Hepatic stellate cell (primary cell): ENCODE data around the gene HES3.
"Not testable (repeated sequence)": the region's sequence is repeated elsewhere in the genome, so short reads cannot be mapped to it uniquely, and the experiment has no call there.

ENCODE experiments used
- DNase-seq: peaks from one replicate; pipeline ENCODE4 v3.0.0; 2011; ENCODE audit warnings: low spot score

HES3 gene

GRCh38 chr1:6219641-6220040 is 24.3 kb upstream of the HES3 start:
- not testable (repeated sequence) for DNase-seq

DNA sequence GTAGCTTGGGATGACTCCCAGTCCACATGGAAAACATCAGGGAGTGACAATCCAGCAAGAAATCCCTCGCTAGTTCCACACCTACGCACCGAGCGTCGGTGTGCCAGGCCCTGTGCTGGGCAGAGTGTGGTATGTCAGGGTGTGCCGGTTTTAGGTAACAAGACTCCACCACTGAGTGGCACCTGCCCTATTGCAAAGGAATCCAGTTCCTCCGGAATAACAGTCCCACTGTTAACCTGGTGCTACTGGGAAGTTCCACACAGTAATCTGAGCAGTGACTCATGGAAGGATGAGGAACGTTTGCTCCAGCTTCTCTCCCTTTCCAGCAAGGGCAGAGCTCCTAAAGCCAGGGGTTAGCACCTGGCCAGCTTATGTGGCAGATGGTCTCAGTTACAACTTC is 23.7 kb upstream of the HES3 start:
- no peak for DNase-seq

GRCh38 chr1:6221210-6221784 is 22.7 kb upstream of the HES3 start:
- no peak for DNase-seq

DNA sequence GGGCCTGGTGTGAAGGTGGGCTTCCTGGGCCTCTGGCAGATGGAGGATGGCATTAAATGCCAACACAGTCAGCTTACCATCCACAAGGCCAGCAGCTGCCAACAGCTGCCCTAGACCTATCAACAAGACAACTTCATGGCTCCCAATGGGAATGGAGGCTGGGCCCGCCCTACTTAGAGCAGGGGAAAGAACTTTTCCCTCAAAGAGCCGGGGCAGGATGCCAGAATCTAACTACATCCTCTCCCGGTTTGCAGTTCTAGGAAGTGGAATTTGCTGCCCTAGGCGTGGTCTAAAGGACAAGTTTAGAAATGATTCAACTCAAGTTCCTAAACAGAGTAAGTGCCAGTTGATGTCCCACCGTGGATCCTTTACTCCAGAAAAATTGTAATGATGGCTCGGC is 21.3 kb upstream of the HES3 start:
- no peak for DNase-seq

DNA sequence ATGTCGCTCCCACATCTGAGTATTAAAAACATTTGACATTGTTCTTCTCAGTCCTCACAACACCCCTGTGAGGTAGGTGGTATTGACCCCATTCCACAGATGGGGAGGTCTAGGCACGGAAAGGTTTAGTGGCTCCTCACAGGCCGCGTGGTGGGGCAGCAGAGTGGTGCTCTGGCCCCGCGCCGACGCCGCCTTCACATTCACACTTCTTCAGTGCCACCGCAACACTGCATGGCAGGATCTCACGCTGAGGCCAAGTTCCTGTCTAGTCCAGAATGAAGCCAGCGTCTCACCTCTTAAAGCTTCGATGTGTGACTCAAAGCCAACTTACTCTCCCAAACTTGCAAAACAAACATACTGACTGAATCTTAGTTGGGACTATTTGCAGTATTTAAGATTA is 20.4 kb upstream of the HES3 start:
- DNase-seq: no peak

DNA sequence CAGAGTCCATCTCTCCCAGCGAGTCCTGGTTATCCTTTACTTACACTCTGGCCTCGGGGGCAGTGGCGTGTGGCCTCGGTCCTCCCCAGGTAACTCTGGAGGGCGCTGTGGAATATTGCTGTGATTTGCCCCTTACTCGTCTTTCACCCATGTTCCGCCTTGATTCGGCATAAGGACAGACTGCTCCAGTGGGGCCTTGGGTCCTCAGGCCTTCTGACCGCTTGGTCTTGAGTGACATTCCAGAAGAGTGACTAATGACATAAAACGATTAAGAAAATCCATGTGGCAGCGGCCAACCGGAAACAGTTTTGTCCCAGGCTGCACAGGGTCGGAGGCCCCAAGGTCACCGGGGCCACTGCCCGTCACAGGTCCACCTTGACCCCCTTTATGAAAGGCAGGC is 19.3 kb upstream of the HES3 start:
- no peak for DNase-seq

DNA sequence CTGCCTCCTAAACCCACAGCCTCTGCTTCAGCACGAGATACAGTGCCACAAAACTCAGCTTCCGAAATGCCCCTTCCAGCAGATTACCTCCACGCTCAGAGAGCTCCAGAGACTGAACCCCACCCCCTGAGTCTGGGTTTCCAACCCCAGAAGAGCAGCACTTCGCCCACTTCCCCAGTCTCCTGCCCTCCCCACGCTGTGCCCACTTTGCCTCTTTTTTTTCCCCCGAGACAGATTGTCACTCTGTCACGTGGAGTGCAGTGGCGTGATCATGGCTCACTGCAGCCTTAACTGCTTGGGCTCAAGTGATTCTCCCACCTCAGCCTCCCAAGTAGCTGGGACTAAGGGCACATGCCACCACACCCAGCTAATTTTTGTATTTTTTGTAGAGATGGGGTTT is 18.3 kb upstream of the HES3 start:
- no peak for DNase-seq

GRCh38 chr1:6233376-6233775 is 10.6 kb upstream of the HES3 start:
- DNase-seq: no peak

GRCh38 chr1:6234502-6235295 is 9.3 kb upstream of the HES3 start:
- DNase-seq: no peak

DNA sequence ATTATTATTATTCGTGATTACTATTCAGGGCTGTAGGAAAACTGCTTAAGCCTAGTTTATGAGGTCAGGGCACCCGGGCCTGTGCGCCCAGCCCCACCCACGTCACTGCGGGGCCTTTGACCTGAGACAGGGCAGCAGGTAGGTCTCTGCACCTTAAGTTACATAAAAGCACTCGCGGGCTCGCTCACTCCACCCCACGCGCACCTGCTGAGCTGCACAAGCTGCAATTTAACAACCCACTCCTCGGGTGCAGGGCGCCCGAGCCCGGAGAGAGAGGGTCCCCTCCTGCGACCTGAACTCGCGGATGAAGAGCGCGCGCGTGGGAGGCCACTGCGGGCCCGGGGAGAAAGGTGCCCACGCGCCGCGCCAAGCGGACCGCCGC is 8.7 kb upstream of the HES3 start:
- no peak for DNase-seq

GRCh38 chr1:6237093-6237492 is 6.9 kb upstream of the HES3 start:
- no peak for DNase-seq

- no peak for DNase-seq
Observed at GRCh38 chr1:6239213-6239752, 4.7 kb upstream of the HES3 start.

- no peak for DNase-seq
Observed at GRCh38 chr1:6239950-6240768, 3.8 kb upstream of the HES3 start.

GRCh38 chr1:6241107-6241886 is 2.7 kb upstream of the HES3 start:
- no peak for DNase-seq

GRCh38 chr1:6241887-6242740 is 1.9 kb upstream of the HES3 start:
- DNase-seq: no peak

DNA sequence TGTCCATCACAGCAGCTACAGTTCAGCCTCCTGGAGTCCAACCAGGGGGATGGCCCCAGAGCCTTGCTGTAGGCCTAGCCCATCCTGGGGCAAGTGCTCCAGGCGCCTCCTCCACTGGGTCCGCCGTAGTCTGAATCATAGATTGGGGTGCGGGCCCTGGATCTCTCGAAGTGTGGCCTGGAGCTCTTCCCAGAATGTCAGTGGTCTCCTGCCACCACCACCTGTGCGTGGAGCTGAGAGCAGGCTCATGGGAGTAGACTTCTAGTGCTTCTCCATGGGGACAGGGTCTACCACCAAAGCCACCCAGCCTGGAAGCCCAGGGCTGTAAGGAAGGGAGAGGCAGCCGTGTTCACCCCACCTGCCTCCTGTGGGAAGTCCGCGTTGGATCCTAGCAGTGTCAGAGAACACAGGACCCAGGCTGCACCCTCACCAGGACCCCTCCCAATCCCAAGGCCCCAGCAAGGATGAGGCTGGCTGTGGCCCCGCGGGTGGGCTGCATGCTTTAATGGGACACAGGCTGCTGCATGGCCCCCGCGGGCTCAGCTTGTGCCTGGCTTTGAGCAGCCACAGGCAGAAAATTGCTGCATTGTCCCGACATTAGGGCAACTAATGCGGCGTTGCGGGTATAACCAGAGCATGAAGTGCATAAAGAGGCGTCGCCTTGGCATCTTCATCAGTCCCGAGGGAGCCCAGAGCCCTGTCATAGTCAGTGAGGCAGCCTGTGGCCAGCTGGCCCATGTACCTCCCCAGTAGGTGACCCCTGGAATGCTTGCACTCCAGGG is 735 bp upstream of the HES3 start:
- DNase-seq: no peak

- DNase-seq: no peak
Observed at GRCh38 chr1:6244401-6245049, 546 bp downstream of the HES3 start.

DNA sequence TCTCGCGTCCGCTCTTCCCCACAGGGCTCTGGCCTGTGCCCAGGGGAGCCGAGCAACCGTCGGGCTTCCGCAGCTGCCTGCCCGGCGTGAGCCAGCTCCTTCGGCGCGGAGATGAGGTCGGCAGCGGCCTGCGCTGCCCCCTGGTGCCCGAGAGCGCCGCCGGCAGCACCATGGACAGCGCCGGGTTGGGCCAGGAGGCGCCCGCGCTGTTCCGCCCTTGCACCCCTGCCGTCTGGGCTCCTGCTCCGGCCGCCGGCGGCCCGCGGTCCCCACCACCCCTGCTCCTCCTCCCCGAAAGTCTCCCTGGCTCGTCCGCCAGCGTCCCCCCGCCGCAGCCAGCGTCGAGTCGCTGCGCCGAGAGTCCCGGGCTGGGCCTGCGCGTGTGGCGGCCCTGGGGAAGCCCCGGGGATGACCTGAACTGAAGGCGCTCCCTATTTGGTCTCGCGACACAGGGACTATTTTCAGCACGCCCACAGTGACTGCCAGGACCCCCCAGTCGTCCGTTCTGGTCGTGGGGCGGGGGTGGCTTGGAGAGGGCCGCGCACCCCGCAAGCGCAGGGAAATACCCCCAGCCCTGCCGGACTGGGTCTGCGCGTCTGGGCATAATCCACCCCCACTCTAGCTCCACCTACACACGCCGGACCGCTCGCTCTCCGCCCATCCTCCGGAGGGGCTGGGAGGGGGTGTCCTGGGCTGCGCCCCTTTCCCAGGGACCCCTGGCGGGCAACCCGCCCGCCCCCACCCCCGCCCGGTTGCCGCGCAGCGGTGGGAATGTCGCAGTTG is 1.3 kb downstream of the HES3 start:
- peak; percentile 91 for DNase-seq
